Measurements from ENCODE around the gene ABHD6. TPM values are rescaled to one million over a fixed set of nuclear protein-coding genes. Genes with fewer than 3 reads are reported as not detected.
A peak's percentile ranks its signal among the peaks of the same experiment; 100 is the strongest.
"Not testable (repeated sequence)": the region's sequence is repeated elsewhere in the genome, so short reads cannot be mapped to it uniquely, and the experiment has no call there.

ABHD6 gene
- total and polyA plus RNA-seq, 2 donors: 5.4 to 7.6 TPM

GRCh38 chr3:58260261-58260731 is 22.7 kb downstream of the ABHD6 start:
- H3K4me3 ChIP-seq (ENCODE audit: low read length in 2 of 2): no peak overlapping the region
- peaks cover 0 to 7% of the 10 kb centered on the region in 2 donors for H3K36me3 ChIP-seq (ENCODE audit: control insufficient read depth in 2 of 2, insufficient read depth in 2 of 2, low read length in 1 of 2)
- 91% methylated on average over 6 of the region's 6 CpGs for WGBS
- H3K9me3 ChIP-seq (ENCODE audit: control insufficient read depth in 2 of 2, insufficient read depth in 1 of 2, low read length in 1 of 2): no peaks in the 10 kb centered on the region
- DNase-seq (ENCODE audit: low read depth in 6 of 9, low spot score in 9 of 9): peak in 1 of 9 donors; percentile 10
- H3K4me1 ChIP-seq (ENCODE audit: control insufficient read depth in 2 of 2, insufficient read depth in 2 of 2, low read length in 2 of 2): no peaks in the 10 kb centered on the region
- no peak overlapping the region for H3K27ac ChIP-seq (ENCODE audit: low read depth in 1 of 2, low read length in 1 of 2)
- H3K27me3 ChIP-seq (ENCODE audit: control insufficient read depth in 2 of 2, insufficient read depth in 1 of 2, low read length in 1 of 2): no peaks in the 10 kb centered on the region

GRCh38 chr3:58260733-58261132 is 23.1 kb downstream of the ABHD6 start:
- no peak overlapping the region for H3K27ac ChIP-seq (ENCODE audit: low read depth in 1 of 2, low read length in 1 of 2)
- peaks cover 0 to 7% of the 10 kb centered on the region in 2 donors for H3K36me3 ChIP-seq (ENCODE audit: control insufficient read depth in 2 of 2, insufficient read depth in 2 of 2, low read length in 1 of 2)
- no peaks in the 10 kb centered on the region for H3K4me1 ChIP-seq (ENCODE audit: control insufficient read depth in 2 of 2, insufficient read depth in 2 of 2, low read length in 2 of 2)
- no peak overlapping the region for H3K4me3 ChIP-seq (ENCODE audit: low read length in 2 of 2)
- H3K27me3 ChIP-seq (ENCODE audit: control insufficient read depth in 2 of 2, insufficient read depth in 1 of 2, low read length in 1 of 2): no peaks in the 10 kb centered on the region
- no peaks in the 10 kb centered on the region for H3K9me3 ChIP-seq (ENCODE audit: control insufficient read depth in 2 of 2, insufficient read depth in 1 of 2, low read length in 1 of 2)
- DNase-seq (ENCODE audit: low read depth in 6 of 9, low spot score in 9 of 9): no peak
- WGBS: 97% methylated on average over 6 of the region's 6 CpGs

GRCh38 chr3:58261954-58262666 is 24.5 kb downstream of the ABHD6 start:
- 98% methylated on average over 3 of the region's 3 CpGs for WGBS
- Histone ChIP-seq H3K27ac (ENCODE audit: low read depth in 1 of 2, low read length in 1 of 2) (no peak overlapping the region), H3K27me3 (ENCODE audit: control insufficient read depth in 2 of 2, insufficient read depth in 1 of 2, low read length in 1 of 2) (no peaks in the 10 kb centered on the region), H3K36me3 (ENCODE audit: control insufficient read depth in 2 of 2, insufficient read depth in 2 of 2, low read length in 1 of 2) (peaks cover 0 to 7% of the 10 kb centered on the region in 2 donors), H3K4me1 (ENCODE audit: control insufficient read depth in 2 of 2, insufficient read depth in 2 of 2, low read length in 2 of 2) (no peaks in the 10 kb centered on the region), H3K9me3 (ENCODE audit: control insufficient read depth in 2 of 2, insufficient read depth in 1 of 2, low read length in 1 of 2) (no peaks in the 10 kb centered on the region), H3K4me3 (ENCODE audit: low read length in 2 of 2) (no peak overlapping the region)
- no peak for DNase-seq (ENCODE audit: low read depth in 6 of 9, low spot score in 9 of 9)

GRCh38 chr3:58266577-58266976 is 29.0 kb downstream of the ABHD6 start:
- WGBS: 99% methylated on average over 1 of the region's 1 CpG
- no peaks in the 10 kb centered on the region for H3K4me1 ChIP-seq (ENCODE audit: control insufficient read depth in 2 of 2, insufficient read depth in 2 of 2, low read length in 2 of 2)
- H3K4me3 ChIP-seq (ENCODE audit: low read length in 2 of 2): no peak overlapping the region
- no peaks in the 10 kb centered on the region for H3K27me3 ChIP-seq (ENCODE audit: control insufficient read depth in 2 of 2, insufficient read depth in 1 of 2, low read length in 1 of 2)
- no peak overlapping the region for H3K27ac ChIP-seq (ENCODE audit: low read depth in 1 of 2, low read length in 1 of 2)
- H3K36me3 ChIP-seq (ENCODE audit: control insufficient read depth in 2 of 2, insufficient read depth in 2 of 2, low read length in 1 of 2): no peaks in the 10 kb centered on the region
- DNase-seq (ENCODE audit: low read depth in 6 of 9, low spot score in 9 of 9): no peak
- H3K9me3 ChIP-seq (ENCODE audit: control insufficient read depth in 2 of 2, insufficient read depth in 1 of 2, low read length in 1 of 2): no peaks in the 10 kb centered on the region

GRCh38 chr3:58267543-58267942 is 30.0 kb downstream of the ABHD6 start:
- not testable (repeated sequence) for DNase-seq (ENCODE audit: low read depth in 6 of 9, low spot score in 9 of 9); H3K4me1 ChIP-seq (ENCODE audit: control insufficient read depth in 2 of 2, insufficient read depth in 2 of 2, low read length in 2 of 2); H3K27me3 ChIP-seq (ENCODE audit: control insufficient read depth in 2 of 2, insufficient read depth in 1 of 2, low read length in 1 of 2); H3K36me3 ChIP-seq (ENCODE audit: control insufficient read depth in 2 of 2, insufficient read depth in 2 of 2, low read length in 1 of 2); H3K27ac ChIP-seq (ENCODE audit: low read depth in 1 of 2, low read length in 1 of 2); H3K9me3 ChIP-seq (ENCODE audit: control insufficient read depth in 2 of 2, insufficient read depth in 1 of 2, low read length in 1 of 2); H3K4me3 ChIP-seq (ENCODE audit: low read length in 2 of 2)
- WGBS: 97% methylated on average over 1 of the region's 1 CpG

GRCh38 chr3:58269356-58269755 is 31.8 kb downstream of the ABHD6 start:
- no peaks in the 10 kb centered on the region for H3K36me3 ChIP-seq (ENCODE audit: control insufficient read depth in 2 of 2, insufficient read depth in 2 of 2, low read length in 1 of 2)

GRCh38 chr3:58270485-58270884 is 32.9 kb downstream of the ABHD6 start:
- Histone ChIP-seq H3K36me3 (ENCODE audit: control insufficient read depth in 2 of 2, insufficient read depth in 2 of 2, low read length in 1 of 2) (peaks cover 0 to 3% of the 10 kb centered on the region in 2 donors), H3K4me1 (ENCODE audit: control insufficient read depth in 2 of 2, insufficient read depth in 2 of 2, low read length in 2 of 2) (no peaks in the 10 kb centered on the region), H3K4me3 (ENCODE audit: low read length in 2 of 2) (no peak overlapping the region), H3K27ac (ENCODE audit: low read depth in 1 of 2, low read length in 1 of 2) (no peak overlapping the region), H3K27me3 (ENCODE audit: control insufficient read depth in 2 of 2, insufficient read depth in 1 of 2, low read length in 1 of 2) (no peaks in the 10 kb centered on the region), H3K9me3 (ENCODE audit: control insufficient read depth in 2 of 2, insufficient read depth in 1 of 2, low read length in 1 of 2) (no peaks in the 10 kb centered on the region)
- no peak for DNase-seq (ENCODE audit: low read depth in 6 of 9, low spot score in 9 of 9)
- 99% methylated on average over 2 of the region's 2 CpGs for WGBS

More at GRCh38 chr3:58269356-58269755, 31.8 kb downstream of the ABHD6 start:
- no peaks in the 10 kb centered on the region for H3K27me3 ChIP-seq (ENCODE audit: control insufficient read depth in 2 of 2, insufficient read depth in 1 of 2, low read length in 1 of 2)
- DNase-seq (ENCODE audit: low read depth in 6 of 9, low spot score in 9 of 9): no peak
- H3K27ac ChIP-seq (ENCODE audit: low read depth in 1 of 2, low read length in 1 of 2): no peak overlapping the region
- no peak overlapping the region for H3K4me3 ChIP-seq (ENCODE audit: low read length in 2 of 2)
- 68% methylated on average over 2 of the region's 2 CpGs for WGBS
- no peaks in the 10 kb centered on the region for H3K9me3 ChIP-seq (ENCODE audit: control insufficient read depth in 2 of 2, insufficient read depth in 1 of 2, low read length in 1 of 2)
- H3K4me1 ChIP-seq (ENCODE audit: control insufficient read depth in 2 of 2, insufficient read depth in 2 of 2, low read length in 2 of 2): no peaks in the 10 kb centered on the region

- no peaks in the 10 kb centered on the region for H3K9me3 ChIP-seq (ENCODE audit: control insufficient read depth in 2 of 2, insufficient read depth in 1 of 2, low read length in 1 of 2)
- no peak overlapping the region for H3K27ac ChIP-seq (ENCODE audit: low read depth in 1 of 2, low read length in 1 of 2)
- no peaks in the 10 kb centered on the region for H3K27me3 ChIP-seq (ENCODE audit: control insufficient read depth in 2 of 2, insufficient read depth in 1 of 2, low read length in 1 of 2)
- 94% methylated on average over 7 of the region's 7 CpGs for WGBS
- peaks cover 0 to 3% of the 10 kb centered on the region in 2 donors for H3K36me3 ChIP-seq (ENCODE audit: control insufficient read depth in 2 of 2, insufficient read depth in 2 of 2, low read length in 1 of 2)
- H3K4me3 ChIP-seq (ENCODE audit: low read length in 2 of 2): no peak overlapping the region
- DNase-seq (ENCODE audit: low read depth in 6 of 9, low spot score in 9 of 9): no peak
- no peaks in the 10 kb centered on the region for H3K4me1 ChIP-seq (ENCODE audit: control insufficient read depth in 2 of 2, insufficient read depth in 2 of 2, low read length in 2 of 2)
These were observed 34.4 kb downstream of the ABHD6 start for GRCh38 chr3:58271901-58272501.

- Histone ChIP-seq H3K27me3 (ENCODE audit: control insufficient read depth in 2 of 2, insufficient read depth in 1 of 2, low read length in 1 of 2) (no peaks in the 10 kb centered on the region), H3K4me1 (ENCODE audit: control insufficient read depth in 2 of 2, insufficient read depth in 2 of 2, low read length in 2 of 2) (no peaks in the 10 kb centered on the region), H3K4me3 (ENCODE audit: low read length in 2 of 2) (no peak overlapping the region), H3K36me3 (ENCODE audit: control insufficient read depth in 2 of 2, insufficient read depth in 2 of 2, low read length in 1 of 2) (peaks cover 0 to 3% of the 10 kb centered on the region in 2 donors), H3K27ac (ENCODE audit: low read depth in 1 of 2, low read length in 1 of 2) (no peak overlapping the region), H3K9me3 (ENCODE audit: control insufficient read depth in 2 of 2, insufficient read depth in 1 of 2, low read length in 1 of 2) (no peaks in the 10 kb centered on the region)
- no peak for DNase-seq (ENCODE audit: low read depth in 6 of 9, low spot score in 9 of 9)
- WGBS: 91% methylated on average over 3 of the region's 3 CpGs
These were observed 35.3 kb downstream of the ABHD6 start for GRCh38 chr3:58272891-58273290.

All from thymus (tissue), 11 donors.